Ascending aorta (tissue), 2 donors: ENCODE data around the gene MAST1. TPM values are rescaled to one million over a fixed set of nuclear protein-coding genes. Genes with fewer than 3 reads are reported as not detected.
A peak's percentile ranks its signal among the peaks of the same experiment; 100 is the strongest.

Experiments
- DNase-seq, 2 donors: peaks; one replicate each; pipeline ENCODE4 v3.0.0-alpha.2; 2019; ENCODE audit warnings: low spot score in 2 of 2
- H3K27ac ChIP-seq, 2 donors: fragments of 200-600 bp; sonication (generic); one replicate each; pipeline ENCODE4 v1.5.1; 2016 to 2017; ENCODE audit warnings: mild to moderate bottlenecking in 1 of 2
- H3K27me3 ChIP-seq: fragments of 200-600 bp; sonication (generic); one replicate; pipeline ENCODE4 v1.5.1; 2017
- H3K36me3 ChIP-seq, 2 donors: fragments of 200-600 bp; sonication (generic); one replicate each; pipeline ENCODE4 v1.5.1; 2016
- H3K4me1 ChIP-seq, 2 donors: fragments of 200-600 bp; sonication (generic); one replicate each; pipeline ENCODE4 v1.5.1; 2016 to 2017; ENCODE audit warnings: mild to moderate bottlenecking in 1 of 2
- H3K4me3 ChIP-seq, 2 donors: fragments of 200-600 bp; sonication (generic); one replicate each; pipeline ENCODE4 v1.5.1; 2016 to 2017; ENCODE audit warnings: mild to moderate bottlenecking in 1 of 2
- H3K9me3 ChIP-seq, 2 donors: fragments of 200-600 bp; sonication (generic); one replicate each; pipeline ENCODE4 v1.5.1; 2016
- CTCF ChIP-seq, 3 experiments: fragments of 200-600 bp in 2 of 3; fragments of 450-650 bp in 1 of 3; sonication (generic) in 2 of 3; IDR thresholded peaks; one replicate each; pipeline ENCODE4 v1.5.1; 2016 to 2019; ENCODE audit warnings: antibody characterized with exemption in 3 of 3, mild to moderate bottlenecking in 1 of 3, moderate library complexity in 1 of 3
- intact Hi-C: fragments of 100-400 bp; cut with DNase I; formaldehyde crosslinking; loops from one replicate; pipeline ENCODE4 v1.15.1; 2023
- total RNA-seq: library from RNA; depleted of rRNA; stranded (reverse); fragments of >200 nt; gene quantifications from one replicate; pipeline ENCODE4 v1.1.0, GENCODE V29; 2016

MAST1 gene
- total RNA-seq, 1 donor from 2014 or later = 2.0 TPM

GRCh38 chr19:12790628-12791344, 47.5 kb upstream of the MAST1 start:
- Histone ChIP-seq H3K4me3 (peak overlapping the region; percentile 83 to 90), H3K4me1 (peaks cover 26 to 37% of the 10 kb centered on the region in 2 donors), H3K36me3 (peaks cover 5 to 6% of the 10 kb centered on the region in 2 donors), H3K9me3 (no peaks in the 10 kb centered on the region), H3K27ac (peak overlapping the region; percentile 95 to 96), H3K27me3 (no peaks in the 10 kb centered on the region)
- no peak for DNase-seq
- TF ChIP-seq CTCF (IDR thresholded peaks at IDR 0.05) = no peak
- intact Hi-C loops = loop anchor here (1.0 to 10.0 kb wide), 5 partner anchors 11 to 1214 kb away; partner anchors contain the start of genes RAD23A and RFX1

- intact Hi-C loops = loop anchor here (1.0 to 10.0 kb wide), 5 partner anchors 12 to 1213 kb away; partner anchors contain the start of genes RAD23A and RFX1
- no peak for TF ChIP-seq CTCF (IDR thresholded peaks at IDR 0.05)
- Histone ChIP-seq H3K9me3 (no peaks in the 10 kb centered on the region), H3K27ac (peak within 1 kb of the TSS; percentile 95 to 96), H3K27me3 (no peaks in the 10 kb centered on the region), H3K36me3 (peaks cover 5 to 6% of the 10 kb centered on the region in 2 donors), H3K4me3 (peak within 1 kb of the TSS; percentile 83 to 90), H3K4me1 (peaks cover 23 to 34% of the 10 kb centered on the region in 2 donors)
- peak; percentile 91 to 99 for DNase-seq
Observed at GRCh38 chr19:12791345-12792050, 46.8 kb upstream of the MAST1 start, which contains the start of gene JUNB. Gene JUNB, plus strand, starts transcription at chr19:12791486. Its CDS starts 286 bp downstream, at chr19:12791772.

- Histone ChIP-seq H3K27me3 (no peaks in the 10 kb centered on the region), H3K4me1 (peaks cover 21 to 27% of the 10 kb centered on the region in 2 donors), H3K36me3 (peaks cover 5 to 6% of the 10 kb centered on the region in 2 donors), H3K4me3 (peak overlapping the region; percentile 83 to 90), H3K27ac (peak overlapping the region; percentile 95 to 96), H3K9me3 (no peaks in the 10 kb centered on the region)
- TF ChIP-seq CTCF (IDR thresholded peaks at IDR 0.05) = no peak
- intact Hi-C loops = loop anchor here (5.0 to 10.0 kb wide), 3 partner anchors 155 to 1213 kb away; partner anchors contain the start of genes RAD23A and RFX1
- DNase-seq = peak in 1 of 2 donors; percentile 79
Observed at GRCh38 chr19:12792051-12792852, 46.1 kb upstream of the MAST1 start.

GRCh38 chr19:12792853-12793289, 45.4 kb upstream of the MAST1 start:
- H3K4me3 ChIP-seq = peak overlapping the region; percentile 83 to 90
- peak in 1 of 2 donors; percentile 68 for DNase-seq
- no peak for TF ChIP-seq CTCF (IDR thresholded peaks at IDR 0.05)
- H3K4me1 ChIP-seq = peaks cover 17 to 21% of the 10 kb centered on the region in 2 donors
- H3K36me3 ChIP-seq = peaks cover 5 to 6% of the 10 kb centered on the region in 2 donors
- no peaks in the 10 kb centered on the region for H3K9me3 ChIP-seq
- intact Hi-C loops = loop anchor here (5.0 to 10.0 kb wide), 3 partner anchors 154 to 1212 kb away; partner anchors contain the start of genes RAD23A and RFX1
- H3K27ac ChIP-seq = peak overlapping the region; percentile 95 to 96
- H3K27me3 ChIP-seq = no peaks in the 10 kb centered on the region
